Lower leg skin (tissue), 4 donors: ENCODE data around the gene LMF1. TPM values are rescaled to one million over a fixed set of nuclear protein-coding genes. Genes with fewer than 3 reads are reported as not detected.
"Not testable (repeated sequence)": the region's sequence is repeated elsewhere in the genome, so short reads cannot be mapped to it uniquely, and the experiment has no call there.

Experiments
- DNase-seq, 2 donors: peaks; one replicate each; pipeline ENCODE4 v3.0.0-alpha.2; 2019; ENCODE audit warnings: low spot score in 2 of 2
- H3K4me3 ChIP-seq: fragments of 200-600 bp; sonication (generic); 2 replicates; pipeline ENCODE4 v1.5.1; 2017; ENCODE audit warnings: mild to moderate bottlenecking, low read depth; ENCODE audit not compliant: poor library complexity, severe bottlenecking
- POLR2A ChIP-seq, 2 donors: fragments of 450-650 bp; IDR thresholded peaks; one replicate each; pipeline ENCODE4 v1.6.1; 2016 to 2017; ENCODE audit warnings: antibody characterized with exemption in 2 of 2, mild to moderate bottlenecking in 1 of 2, moderate library complexity in 1 of 2
- WGBS, 2 donors: methylation state at CpG; one replicate each; pipeline ENCODE4 v1.1.5; 2018; 5-methylcytosine and 5-hydroxymethylcytosine counted together
- intact Hi-C: fragments of 100-400 bp; cut with DNase I; formaldehyde crosslinking; loops from one replicate; pipeline ENCODE4 v1.15.0; 2023; ENCODE audit warnings: low total_unique reads
- total RNA-seq, 4 donors: library from RNA; depleted of rRNA; stranded (reverse); fragments of >200 nt; gene quantifications; one replicate each; pipeline ENCODE4 v1.1.0, GENCODE V29; 2016
- TF ChIP-seq, protein P1 (sequence below), 3 donors: fragments of 450-650 bp; IDR thresholded peaks; one replicate each; pipeline ENCODE4 v1.5.1; 2016; ENCODE audit warnings: antibody characterized with exemption in 3 of 3, mild to moderate bottlenecking in 3 of 3, moderate library complexity in 2 of 3

Gene LMF1
- total RNA-seq, 4 donors from 2014 or later: 31.3 to 68.3 (median 50.3) TPM

DNA sequence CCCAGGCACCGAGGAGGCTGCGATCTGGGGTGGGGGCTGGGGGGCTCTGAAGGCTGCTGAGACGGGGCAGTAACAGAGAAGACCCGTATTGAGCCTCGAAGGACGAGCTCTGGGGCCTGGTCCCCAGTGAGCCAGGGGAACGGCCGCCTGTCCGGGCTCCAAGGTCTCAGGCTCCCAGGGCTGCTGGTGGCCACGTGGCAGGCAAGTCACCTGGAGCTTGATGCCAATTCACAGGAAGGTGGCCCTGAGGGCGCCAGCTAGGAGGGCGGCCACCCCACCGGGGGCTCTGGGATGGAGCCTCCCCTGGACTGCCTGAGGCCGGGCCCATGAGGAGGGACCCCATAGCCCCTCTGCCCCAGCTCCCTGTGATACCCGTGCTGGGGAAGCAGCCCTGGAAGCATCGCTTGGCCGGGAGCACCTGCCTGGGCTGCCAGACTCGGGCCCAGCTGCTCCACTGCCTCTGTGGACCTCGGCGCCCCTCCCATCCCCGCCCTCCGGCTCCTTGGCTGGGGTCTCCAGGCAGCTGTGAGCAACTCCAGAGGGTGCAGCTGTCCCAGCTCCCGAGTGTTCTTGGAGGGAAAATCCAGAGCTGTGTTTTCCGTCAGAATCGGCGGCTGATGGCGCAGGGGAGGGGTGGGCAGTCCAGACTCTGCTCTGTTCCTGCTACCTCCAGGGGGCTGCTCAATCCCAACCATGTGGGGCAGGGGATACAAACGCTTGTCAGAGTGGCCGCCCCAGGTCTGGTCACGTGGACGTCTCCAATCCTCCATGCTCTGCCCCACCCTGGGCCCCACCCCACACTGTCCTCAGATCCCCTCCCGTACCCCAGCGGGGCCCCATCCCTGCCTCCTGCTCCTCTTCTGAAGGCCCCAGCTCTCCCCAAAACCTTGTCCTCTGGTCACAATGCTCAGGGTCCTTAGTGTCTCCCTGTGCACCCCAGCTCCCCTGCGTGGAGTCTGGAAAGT lies 103.1 kb downstream of the LMF1 start:
- no peak overlapping the region for H3K4me3 ChIP-seq
- WGBS, 2 donors: 88 to 91% methylated on average over 25 to 26 of the region's 34 CpGs
- intact Hi-C loops: no loop called here
- DNase-seq: no peak
- TF ChIP-seq, protein P1, sequence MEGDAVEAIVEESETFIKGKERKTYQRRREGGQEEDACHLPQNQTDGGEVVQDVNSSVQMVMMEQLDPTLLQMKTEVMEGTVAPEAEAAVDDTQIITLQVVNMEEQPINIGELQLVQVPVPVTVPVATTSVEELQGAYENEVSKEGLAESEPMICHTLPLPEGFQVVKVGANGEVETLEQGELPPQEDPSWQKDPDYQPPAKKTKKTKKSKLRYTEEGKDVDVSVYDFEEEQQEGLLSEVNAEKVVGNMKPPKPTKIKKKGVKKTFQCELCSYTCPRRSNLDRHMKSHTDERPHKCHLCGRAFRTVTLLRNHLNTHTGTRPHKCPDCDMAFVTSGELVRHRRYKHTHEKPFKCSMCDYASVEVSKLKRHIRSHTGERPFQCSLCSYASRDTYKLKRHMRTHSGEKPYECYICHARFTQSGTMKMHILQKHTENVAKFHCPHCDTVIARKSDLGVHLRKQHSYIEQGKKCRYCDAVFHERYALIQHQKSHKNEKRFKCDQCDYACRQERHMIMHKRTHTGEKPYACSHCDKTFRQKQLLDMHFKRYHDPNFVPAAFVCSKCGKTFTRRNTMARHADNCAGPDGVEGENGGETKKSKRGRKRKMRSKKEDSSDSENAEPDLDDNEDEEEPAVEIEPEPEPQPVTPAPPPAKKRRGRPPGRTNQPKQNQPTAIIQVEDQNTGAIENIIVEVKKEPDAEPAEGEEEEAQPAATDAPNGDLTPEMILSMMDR (IDR thresholded peaks at IDR 0.05): no peak

DNA sequence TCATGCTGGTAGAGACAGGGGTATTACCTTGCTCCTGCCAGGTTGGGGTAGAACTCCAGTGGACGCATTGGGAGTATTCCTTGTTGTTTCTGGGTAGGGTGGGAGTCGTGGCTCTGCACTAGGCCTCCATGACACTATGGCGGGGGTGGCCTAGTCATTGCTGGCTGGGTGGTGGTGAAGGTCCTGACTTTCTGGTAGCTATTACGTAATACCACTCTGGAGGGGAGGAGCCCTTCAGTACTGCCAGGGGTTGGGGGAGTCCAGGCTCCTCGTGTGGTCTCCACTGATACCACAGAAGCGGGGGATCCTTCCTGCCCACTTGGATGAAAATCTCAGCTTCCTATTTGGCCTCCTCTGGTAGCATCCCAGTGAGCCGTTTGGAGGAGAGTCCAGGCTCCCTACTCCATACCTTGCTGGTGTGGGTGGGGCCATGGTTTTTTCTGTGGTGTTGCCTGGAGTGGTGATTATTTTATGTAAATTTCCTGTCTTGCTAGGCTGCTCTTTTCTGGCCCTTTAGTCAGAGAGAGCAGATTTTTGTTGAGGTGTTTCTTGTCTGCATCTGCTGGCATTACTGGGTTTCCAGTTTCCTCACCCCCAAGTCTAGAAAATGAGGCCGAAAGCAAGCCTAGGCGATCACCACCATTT lies 104.4 kb downstream of the LMF1 start:
- intact Hi-C loops: no loop called here
- no peak for TF ChIP-seq POLR2A (IDR thresholded peaks at IDR 0.05)
- TF ChIP-seq, protein P1 (IDR thresholded peaks at IDR 0.05): no peak
- 92 to 95% methylated on average over 9 of the region's 9 CpGs for WGBS, 2 donors
- no peak for DNase-seq
- H3K4me3 ChIP-seq: no peak overlapping the region

DNA sequence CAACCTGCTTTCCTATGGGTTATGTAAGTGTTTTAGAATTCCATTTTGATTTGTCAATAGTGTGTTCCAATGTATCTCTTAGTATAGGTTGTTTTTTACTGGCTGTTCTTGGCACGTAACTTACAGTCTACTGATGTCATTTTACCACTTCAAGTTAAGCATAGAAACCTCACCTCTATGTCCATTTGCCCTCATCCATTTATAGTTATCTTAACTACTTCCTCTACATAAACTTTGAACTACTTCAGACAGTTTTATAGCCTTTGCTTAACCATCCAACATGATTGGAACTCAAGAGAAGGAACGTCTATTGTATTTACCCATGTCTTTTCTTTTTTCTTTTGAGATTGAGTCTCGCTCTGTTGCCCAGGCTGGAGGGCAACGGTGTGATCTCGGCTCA lies 105.8 kb downstream of the LMF1 start:
- TF ChIP-seq, protein P1 (IDR thresholded peaks at IDR 0.05): no peak
- TF ChIP-seq POLR2A (IDR thresholded peaks at IDR 0.05): no peak
- no peak overlapping the region for H3K4me3 ChIP-seq
- 92 to 93% methylated on average over 5 of the region's 5 CpGs for WGBS, 2 donors
- no peak for DNase-seq
- intact Hi-C loops: no loop called here

DNA sequence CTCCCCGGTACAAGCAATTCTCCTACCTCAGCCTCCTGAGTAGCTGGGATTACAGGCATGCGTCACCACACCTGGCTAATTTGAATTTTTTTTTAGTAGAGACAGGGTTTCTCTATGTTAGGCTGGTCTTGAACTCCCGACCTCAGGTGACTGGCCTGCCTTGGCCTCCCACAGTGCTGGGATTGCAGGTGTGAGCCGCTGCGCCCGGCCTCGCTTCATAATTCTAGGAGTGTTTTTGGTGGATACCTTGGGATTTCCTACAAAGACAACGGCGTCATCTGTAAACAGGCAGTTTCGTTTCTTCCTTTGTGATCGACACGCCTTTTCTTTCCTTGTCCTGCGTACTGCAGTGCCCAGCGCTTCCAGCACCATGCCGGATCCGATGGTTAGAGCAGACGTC lies 109.3 kb downstream of the LMF1 start:
- 95 to 98% methylated on average over 17 of the region's 17 CpGs for WGBS, 2 donors
- no peak for DNase-seq
- intact Hi-C loops: no loop called here
- TF ChIP-seq, protein P1 (IDR thresholded peaks at IDR 0.05): no peak
- TF ChIP-seq POLR2A (IDR thresholded peaks at IDR 0.05): no peak
- H3K4me3 ChIP-seq: no peak overlapping the region

DNA sequence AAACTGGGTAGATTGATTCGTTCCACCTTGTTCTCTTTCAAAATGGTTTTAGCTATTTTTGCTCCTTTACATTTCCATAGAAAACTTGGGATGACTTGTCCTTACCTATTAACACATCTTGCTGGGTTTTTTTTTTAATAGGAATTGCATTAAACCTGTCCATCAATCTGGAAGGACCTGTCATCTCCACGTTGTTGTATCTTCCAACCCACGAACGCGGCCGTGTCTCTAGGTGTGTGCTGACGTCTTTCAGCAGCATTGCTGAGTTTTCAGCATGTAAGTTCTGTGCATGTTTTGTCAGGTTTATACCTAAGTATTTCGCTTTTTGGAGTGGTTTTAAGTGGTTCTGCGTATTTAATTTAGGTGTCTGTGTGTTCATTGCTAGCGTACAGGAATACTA lies 109.9 kb downstream of the LMF1 start:
- intact Hi-C loops: no loop called here
- no peak for TF ChIP-seq POLR2A (IDR thresholded peaks at IDR 0.05)
- TF ChIP-seq, protein P1 (IDR thresholded peaks at IDR 0.05): no peak
- 91 to 94% methylated on average over 10 of the region's 10 CpGs for WGBS, 2 donors
- no peak for DNase-seq
- no peak overlapping the region for H3K4me3 ChIP-seq

DNA sequence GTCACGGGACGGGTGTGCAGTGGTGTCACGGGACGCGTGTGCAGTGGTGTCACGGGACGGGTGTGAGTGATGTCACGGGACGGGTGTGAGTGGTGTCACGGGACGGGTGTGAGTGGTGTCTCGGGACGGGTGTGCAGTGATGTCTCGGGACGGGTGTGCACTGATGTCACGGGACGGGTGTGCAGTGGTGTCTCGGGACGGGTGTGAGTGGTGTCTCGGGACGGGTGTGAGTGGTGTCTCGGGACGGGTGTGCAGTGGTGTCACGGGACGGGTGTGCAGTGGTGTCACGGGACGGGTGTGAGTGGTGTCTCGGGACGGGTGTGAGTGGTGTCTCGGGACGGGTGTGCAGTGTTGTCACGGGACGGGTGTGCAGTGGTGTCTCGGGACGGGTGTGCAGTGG lies 111.8 kb downstream of the LMF1 start:
- WGBS, 2 donors: 94 to 95% methylated on average over 31 to 35 of the region's 35 CpGs
- intact Hi-C loops, DNase-seq, H3K4me3 ChIP-seq: not testable (repeated sequence)

DNA sequence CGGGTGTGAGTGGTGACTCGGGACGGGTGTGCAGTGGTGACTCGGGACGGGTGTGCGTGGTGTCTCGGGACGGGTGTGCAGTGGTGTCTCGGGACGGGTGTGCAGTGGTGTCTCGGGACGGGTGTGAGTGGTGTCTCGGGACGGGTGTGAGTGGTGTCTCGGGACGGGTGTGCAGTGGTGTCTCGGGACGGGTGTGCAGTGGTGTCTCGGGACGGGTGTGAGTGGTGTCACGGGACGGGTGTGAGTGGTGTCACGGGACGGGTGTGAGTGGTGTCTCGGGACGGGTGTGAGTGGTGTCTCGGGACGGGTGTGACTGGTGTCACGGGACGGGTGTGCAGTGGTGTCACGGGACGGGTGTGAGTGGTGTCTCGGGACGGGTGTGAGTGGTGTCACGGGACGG lies 112.3 kb downstream of the LMF1 start:
- 88 to 95% methylated on average over 21 to 36 of the region's 36 CpGs for WGBS, 2 donors

More for the DNA sequence above, 112.3 kb downstream of the LMF1 start:
- H3K4me3 ChIP-seq, DNase-seq, intact Hi-C loops: not testable (repeated sequence)
